ENCODE data around the gene VPS8.

GRCh38 chr3:184764191-184764590 is 47.8 kb upstream of the VPS8 start:
- TF ChIP-seq SP1 (IDR thresholded peaks at IDR 0.05) (no peak), CTCF (IDR thresholded peaks at IDR 0.05; ENCODE audit: low read depth, low read length, missing input control) (no peak), GABPA (IDR thresholded peaks at IDR 0.05 in 1 of 2, conservative IDR thresholded peaks at IDR 0.05 in 1 of 2) (no peak), FOXA1 (IDR thresholded peaks at IDR 0.05) (no peak), TAF1 (conservative IDR thresholded peaks at IDR 0.05) (no peak), REST (IDR thresholded peaks at IDR 0.05) (no peak), HNF4A (conservative IDR thresholded peaks at IDR 0.05) (no peak), RAD21 (IDR thresholded peaks at IDR 0.05) (no peak), HNF4G (IDR thresholded peaks at IDR 0.05) (no peak), JUND (IDR thresholded peaks at IDR 0.05) (no peak), EGR1 (IDR thresholded peaks at IDR 0.05; ENCODE audit: low read depth in 2 of 2) (no peak)
- TF ChIP-seq, protein P1, sequence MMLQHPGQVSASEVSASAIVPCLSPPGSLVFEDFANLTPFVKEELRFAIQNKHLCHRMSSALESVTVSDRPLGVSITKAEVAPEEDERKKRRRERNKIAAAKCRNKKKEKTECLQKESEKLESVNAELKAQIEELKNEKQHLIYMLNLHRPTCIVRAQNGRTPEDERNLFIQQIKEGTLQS (IDR thresholded peaks at IDR 0.05): no peak
- TF ChIP-seq, protein P2, sequence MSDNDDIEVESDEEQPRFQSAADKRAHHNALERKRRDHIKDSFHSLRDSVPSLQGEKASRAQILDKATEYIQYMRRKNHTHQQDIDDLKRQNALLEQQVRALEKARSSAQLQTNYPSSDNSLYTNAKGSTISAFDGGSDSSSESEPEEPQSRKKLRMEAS (IDR thresholded peaks at IDR 0.05): no peak

Data from liver (tissue), 3 donors.